ENCODE results near the gene PDAP1. TPM values are rescaled to one million over a fixed set of nuclear protein-coding genes. Genes with fewer than 3 reads are reported as not detected.

Gene PDAP1
- total and polyA plus RNA-seq, 9 of the 15 experiments (the other 6 are each of a cell fraction or from before 2014, with no cell fraction given): 10.2 to 315 (median 129) TPM

DNA sequence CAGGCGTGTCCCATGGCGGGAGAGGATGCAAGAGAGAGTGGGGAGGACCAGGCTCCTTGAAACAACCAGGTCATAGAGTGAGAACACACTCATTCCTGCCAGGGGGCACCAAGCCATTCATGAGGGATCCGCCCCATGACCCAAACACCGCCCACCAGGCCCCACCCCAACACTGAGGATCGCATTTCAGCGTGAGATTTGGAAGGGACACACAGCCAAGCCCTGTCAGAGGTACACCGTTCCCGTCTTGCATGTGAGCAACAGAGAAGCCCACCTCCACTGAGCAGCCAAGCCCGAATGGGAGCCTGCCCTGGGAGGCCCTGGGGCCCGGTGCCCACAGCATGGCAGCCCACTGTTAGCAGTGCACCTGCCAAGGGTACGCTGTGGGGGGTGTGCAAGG is 41.8 kb downstream of the PDAP1 start:
- POLR2A ChIA-PET: interaction anchor here (1.0 to 1.2 kb wide), 3 partner anchors 9 to 38 kb away, joined by 4 to 6 read pairs (median 4); no protein-coding TSS in a partner anchor
- H3K9me3 ChIP-seq (replicated peaks; ENCODE audit: control insufficient read depth, insufficient read depth, low read depth, low read length): no peaks in the 10 kb centered on the region

More for the DNA sequence above, 41.8 kb downstream of the PDAP1 start:
- no peaks in the 10 kb centered on the region for H3K27me3 ChIP-seq (ENCODE audit: control insufficient read depth in 2 of 2, insufficient read depth in 2 of 2, low read length in 2 of 2)
- H3K4me3 ChIP-seq: no peak overlapping the region
- no peaks in the 10 kb centered on the region for H3K9me1 ChIP-seq (ENCODE audit: control insufficient read depth, insufficient read depth, low read length)
- DNase-seq (ENCODE audit: extremely low read depth in 1 of 4, low spot score in 3 of 4) (no peak), FAIRE-seq (no peak), ATAC-seq (peak; percentile 8; the same call in 1 of the 3 replicates)
- peaks cover 27 to 45% of the 10 kb centered on the region in 2 experiments for H3K4me1 ChIP-seq (replicated peaks in 1 of 2; ENCODE audit: control insufficient read depth in 2 of 2, insufficient read depth in 2 of 2, low read length in 2 of 2)
- in situ Hi-C loops (cut with MboI) (no loop called here), intact Hi-C loops (cut with micrococcal nuclease) (no loop called here)
- CTCF ChIA-PET (ENCODE audit: low intra/inter-chr PET ratio): interaction anchor here (4.4 kb wide), 1 partner anchor 20 kb away, joined by 18 read pairs; no protein-coding TSS in a partner anchor
- no peaks in the 10 kb centered on the region for H3K79me2 ChIP-seq (ENCODE audit: control insufficient read depth, insufficient read depth, low read length)
- no peak overlapping the region for H2AFZ ChIP-seq (ENCODE audit: low read depth, low read length)
- TF ChIP-seq, protein P1, sequence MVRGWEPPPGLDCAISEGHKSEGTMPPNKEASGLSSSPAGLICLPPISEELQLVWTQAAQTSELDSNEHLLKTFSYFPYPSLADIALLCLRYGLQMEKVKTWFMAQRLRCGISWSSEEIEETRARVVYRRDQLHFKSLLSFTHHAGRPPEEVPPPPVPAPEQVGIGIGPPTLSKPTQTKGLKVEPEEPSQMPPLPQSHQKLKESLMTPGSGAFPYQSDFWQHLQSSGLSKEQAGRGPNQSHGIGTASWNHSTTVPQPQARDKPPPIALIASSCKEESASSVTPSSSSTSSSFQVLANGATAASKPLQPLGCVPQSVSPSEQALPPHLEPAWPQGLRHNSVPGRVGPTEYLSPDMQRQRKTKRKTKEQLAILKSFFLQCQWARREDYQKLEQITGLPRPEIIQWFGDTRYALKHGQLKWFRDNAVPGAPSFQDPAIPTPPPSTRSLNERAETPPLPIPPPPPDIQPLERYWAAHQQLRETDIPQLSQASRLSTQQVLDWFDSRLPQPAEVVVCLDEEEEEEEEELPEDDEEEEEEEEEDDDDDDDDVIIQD (CRISPR knock-in tag; IDR thresholded peaks at IDR 0.05): no peak
- TF ChIP-seq POLR2G (IDR thresholded peaks at IDR 0.05; ENCODE audit: low read depth, low read length): peak; percentile 39; the same call in 1 of the 2 replicates
- no peaks in the 10 kb centered on the region; the same call in 1 of the 2 replicates for H4K20me1 ChIP-seq (replicated peaks; ENCODE audit: control insufficient read depth, insufficient read depth, low read length)
- no peak overlapping the region for H3K27ac ChIP-seq (ENCODE audit: extremely low read depth, low read depth, low read length)
- peaks cover 47% of the 10 kb centered on the region for H3K36me3 ChIP-seq (ENCODE audit: control insufficient read depth, insufficient read depth, low read length)
- WGBS (ENCODE audit: insufficient coverage, low coverage, missing lambda C conversion rate): 85% methylated on average over 9 of the region's 11 CpGs
- no TSS peak for BruUV-seq (replicated peaks)
- H3K9ac ChIP-seq (ENCODE audit: insufficient read depth in 1 of 2, low read depth in 2 of 2, low read length in 2 of 2): peak overlapping the region in 1 of 2 experiments; percentile 73; a peak in 2 of 4 replicates
- no peak overlapping the region for H3K4me2 ChIP-seq (ENCODE audit: insufficient read depth, low read length)

Data from K562 (cell line).